22Rv1 (cell line): ENCODE measurements around the gene ACAP2.

Experiments used
- H3K27ac ChIP-seq: fragments of 450-650 bp; 2 replicates; pipeline ENCODE4 v1.5.1; 2017
- ZFX ChIP-seq: fragments of 450-650 bp; IDR thresholded peaks from 2 replicates; pipeline ENCODE4 v1.6.1; 2017; ENCODE audit warnings: antibody characterized with exemption, borderline replicate concordance
- TF ChIP-seq, protein P1 (sequence below): fragments of 450-650 bp; IDR thresholded peaks from 2 replicates; pipeline ENCODE4 v1.5.1; 2017; ENCODE audit warnings: mild to moderate bottlenecking

The ACAP2 gene

DNA sequence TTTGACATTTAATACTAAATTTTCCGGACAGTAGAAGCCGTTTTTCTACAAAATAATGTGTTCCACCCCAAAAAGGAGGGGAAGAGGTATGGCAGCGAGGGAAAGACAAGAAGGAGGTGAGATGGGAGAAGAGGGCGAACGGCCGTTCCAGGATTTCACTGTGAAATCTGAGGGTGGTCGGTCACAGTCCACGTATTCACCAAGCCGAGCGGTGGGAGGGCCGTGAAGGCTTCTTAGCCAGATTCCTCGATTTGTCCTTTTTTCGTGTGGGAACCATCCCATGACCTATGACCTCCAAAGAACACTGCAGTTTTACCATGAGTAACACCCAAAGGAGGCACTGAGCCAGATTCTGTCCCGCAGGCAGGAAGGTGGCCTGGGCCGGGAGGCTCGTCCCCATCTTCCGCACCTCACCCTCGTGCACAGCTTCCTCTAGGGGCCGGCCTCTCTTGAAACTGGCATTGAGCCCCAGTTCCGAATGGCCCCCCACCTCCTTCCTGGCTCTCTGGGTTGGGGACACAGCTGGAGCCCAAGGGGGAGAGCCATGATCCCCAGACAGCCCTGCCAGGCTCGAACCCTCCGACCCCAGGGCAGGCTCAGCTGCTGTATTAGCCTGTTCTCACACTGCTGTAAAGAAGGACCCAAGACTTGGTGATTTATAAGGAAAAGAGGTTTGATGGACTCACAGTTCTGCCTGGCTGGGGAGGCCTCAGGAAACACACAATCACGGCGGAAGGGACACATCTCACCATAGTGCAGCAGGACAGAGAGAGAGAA is 195.5 kb downstream of the ACAP2 start:
- TF ChIP-seq, protein P1, sequence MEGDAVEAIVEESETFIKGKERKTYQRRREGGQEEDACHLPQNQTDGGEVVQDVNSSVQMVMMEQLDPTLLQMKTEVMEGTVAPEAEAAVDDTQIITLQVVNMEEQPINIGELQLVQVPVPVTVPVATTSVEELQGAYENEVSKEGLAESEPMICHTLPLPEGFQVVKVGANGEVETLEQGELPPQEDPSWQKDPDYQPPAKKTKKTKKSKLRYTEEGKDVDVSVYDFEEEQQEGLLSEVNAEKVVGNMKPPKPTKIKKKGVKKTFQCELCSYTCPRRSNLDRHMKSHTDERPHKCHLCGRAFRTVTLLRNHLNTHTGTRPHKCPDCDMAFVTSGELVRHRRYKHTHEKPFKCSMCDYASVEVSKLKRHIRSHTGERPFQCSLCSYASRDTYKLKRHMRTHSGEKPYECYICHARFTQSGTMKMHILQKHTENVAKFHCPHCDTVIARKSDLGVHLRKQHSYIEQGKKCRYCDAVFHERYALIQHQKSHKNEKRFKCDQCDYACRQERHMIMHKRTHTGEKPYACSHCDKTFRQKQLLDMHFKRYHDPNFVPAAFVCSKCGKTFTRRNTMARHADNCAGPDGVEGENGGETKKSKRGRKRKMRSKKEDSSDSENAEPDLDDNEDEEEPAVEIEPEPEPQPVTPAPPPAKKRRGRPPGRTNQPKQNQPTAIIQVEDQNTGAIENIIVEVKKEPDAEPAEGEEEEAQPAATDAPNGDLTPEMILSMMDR: no peak
- TF ChIP-seq ZFX: no peak
- H3K27ac ChIP-seq: no peak overlapping the region

DNA sequence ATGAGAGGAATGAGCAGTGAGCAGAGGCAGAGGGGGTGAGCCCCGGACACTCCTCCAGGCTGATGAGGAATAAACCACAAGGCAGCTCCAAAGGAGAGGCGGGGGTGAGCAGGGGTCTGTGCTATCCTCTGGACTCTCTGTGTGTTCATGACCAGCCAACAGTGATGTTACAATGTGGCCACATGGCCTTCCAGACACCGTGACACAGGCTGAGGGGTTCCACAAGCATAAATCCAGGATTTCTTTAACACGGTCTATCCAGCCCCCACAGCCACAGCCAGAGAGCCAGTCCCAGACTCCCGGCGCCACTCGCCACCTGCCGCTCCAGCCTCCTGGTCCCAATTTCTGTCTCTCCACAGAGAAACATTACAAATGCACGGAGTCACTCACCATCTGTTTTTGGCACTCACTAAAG is 196.2 kb downstream of the ACAP2 start:
- H3K27ac ChIP-seq: no peak overlapping the region
- TF ChIP-seq ZFX: no peak
- TF ChIP-seq, protein P1: no peak

DNA sequence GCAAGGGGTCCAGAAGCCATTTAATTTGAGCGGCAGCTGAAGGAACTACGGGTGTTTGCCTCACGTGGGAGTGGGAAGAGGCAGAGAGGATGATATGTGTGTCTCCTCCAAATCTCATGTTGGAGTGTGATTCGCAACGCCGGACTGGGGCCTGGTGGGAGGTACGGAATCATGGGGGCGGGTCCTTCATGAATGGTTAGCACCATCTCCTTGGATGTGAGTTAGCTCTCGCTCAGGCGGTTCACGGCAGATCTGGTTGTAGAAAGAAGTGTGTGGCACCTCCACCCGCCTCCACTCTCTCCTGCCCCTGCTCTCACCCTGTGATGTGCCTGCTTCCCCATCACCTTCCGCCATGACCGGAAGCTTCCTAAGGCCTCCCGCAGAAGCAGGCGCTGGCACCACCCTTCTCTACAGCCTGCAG is 197.3 kb downstream of the ACAP2 start:
- no peak for TF ChIP-seq ZFX
- TF ChIP-seq, protein P1: no peak

DNA sequence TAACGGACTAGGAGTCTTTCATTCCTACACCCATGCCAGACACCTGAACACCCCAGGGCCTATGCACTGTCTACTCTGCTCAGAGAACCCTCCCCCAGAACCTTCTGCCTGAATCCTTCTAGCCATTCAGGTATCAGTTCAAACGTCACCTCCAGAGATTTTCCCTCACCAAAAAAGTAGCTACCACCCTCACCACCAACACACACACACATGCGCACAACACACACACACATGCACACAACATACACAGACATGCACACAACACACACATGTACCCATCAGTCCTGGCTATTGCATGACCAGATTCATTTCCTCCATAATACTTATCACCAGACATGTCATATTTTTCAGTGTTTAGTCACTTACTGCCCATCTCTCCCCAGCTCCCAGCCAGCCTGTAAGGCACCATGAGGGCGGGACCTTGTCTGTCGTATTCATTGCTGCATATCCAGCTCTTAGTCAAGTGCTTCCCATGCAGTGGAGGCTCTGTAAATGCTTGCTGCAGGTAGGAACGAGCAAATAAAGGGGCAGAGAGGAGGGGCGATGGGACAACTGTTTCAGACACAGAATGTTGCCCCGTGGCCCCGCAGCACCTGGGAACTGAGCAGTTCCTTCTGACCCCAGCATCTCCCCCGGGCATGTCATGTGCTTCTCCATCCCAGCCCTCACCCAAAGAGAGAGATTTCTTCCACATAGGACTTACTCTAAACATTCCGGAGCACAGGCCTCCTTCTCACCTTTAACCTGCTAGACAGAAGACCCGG is 201.0 kb downstream of the ACAP2 start:
- TF ChIP-seq, protein P1: no peak
- TF ChIP-seq ZFX: no peak
- no peak overlapping the region for H3K27ac ChIP-seq

More for the DNA sequence above, 197.3 kb downstream of the ACAP2 start:
- H3K27ac ChIP-seq: no peak overlapping the region

DNA sequence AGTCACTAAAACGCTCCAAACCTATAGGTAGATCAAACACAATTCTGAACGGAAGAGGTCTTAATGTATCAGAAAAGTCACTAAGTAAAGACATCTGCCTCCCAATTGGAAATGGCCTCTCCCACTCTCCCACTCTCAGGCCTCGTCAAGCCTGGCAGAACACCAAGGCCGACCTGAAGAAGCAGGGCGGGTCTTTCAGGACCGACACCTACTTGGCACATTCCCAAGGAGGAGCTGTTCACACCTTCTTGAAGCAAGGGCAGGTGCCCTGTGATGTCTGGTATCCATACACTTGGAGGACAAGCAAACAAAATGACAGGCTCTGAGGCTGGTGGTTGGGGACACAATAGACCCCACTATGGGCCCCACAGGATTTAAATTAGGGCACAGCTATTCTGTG is 201.9 kb downstream of the ACAP2 start:
- TF ChIP-seq, protein P1: no peak
- no peak for TF ChIP-seq ZFX
- H3K27ac ChIP-seq: no peak overlapping the region

DNA sequence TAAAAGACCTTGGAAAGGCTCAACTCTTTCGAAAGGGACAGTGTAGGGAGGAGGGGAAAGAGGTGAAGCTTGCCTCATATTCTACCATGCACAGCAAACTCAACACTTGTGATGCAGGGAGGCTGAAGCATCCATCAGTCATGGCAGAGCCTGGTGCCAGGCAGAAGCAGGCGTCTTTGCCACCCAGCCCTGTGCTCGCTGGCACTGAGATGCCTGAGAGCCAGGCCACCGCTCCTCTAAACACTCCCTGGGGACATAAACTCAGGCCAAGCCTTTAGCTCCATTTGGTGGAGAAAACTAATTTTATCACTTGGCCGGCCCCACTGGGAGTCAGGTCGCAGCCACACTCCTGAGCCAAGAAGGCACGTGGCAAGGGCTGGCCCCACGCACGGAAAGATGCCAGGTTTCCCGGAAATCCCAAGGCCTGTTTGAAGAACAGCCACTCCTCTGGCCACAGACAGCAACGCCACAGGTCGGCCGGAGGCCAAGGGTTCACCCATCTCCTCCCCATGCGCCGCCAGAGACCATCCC is 202.6 kb downstream of the ACAP2 start:
- TF ChIP-seq ZFX: no peak
- TF ChIP-seq, protein P1: no peak
- H3K27ac ChIP-seq: no peak overlapping the region
